HG03354 (cell line): ENCODE data around the gene DBN1.
"Not testable (repeated sequence)": the region's sequence is repeated elsewhere in the genome, so short reads cannot be mapped to it uniquely, and the experiment has no call there.

Experiments used
- ATAC-seq: cut with Tn5 transposase; IDR thresholded peaks from one replicate; pipeline ENCODE4 v1.9.1; 2021; ENCODE audit warnings: mild to moderate bottlenecking; ENCODE audit not compliant: unreplicated experiment, poor library complexity, severe bottlenecking

DBN1 gene

DNA sequence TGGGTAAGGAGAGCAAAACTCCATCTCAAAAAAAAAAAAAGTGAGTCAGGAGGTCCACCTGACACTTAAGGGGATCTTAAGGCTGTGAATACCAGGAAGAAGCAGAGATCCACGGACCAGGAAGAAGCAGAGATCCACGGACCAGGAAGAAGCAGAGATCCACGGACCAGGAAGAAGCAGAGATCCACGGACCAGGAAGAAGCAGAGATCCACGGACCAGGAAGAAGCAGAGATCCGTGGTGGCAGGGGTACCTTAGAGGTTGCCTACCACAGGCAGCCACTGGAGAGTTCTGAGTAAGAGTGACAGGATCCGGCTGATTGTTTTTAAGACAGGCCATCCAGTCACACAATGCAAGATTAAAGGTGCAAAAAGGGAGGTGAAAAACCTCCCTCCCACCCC is 53.0 kb downstream of the DBN1 start:
- not testable (repeated sequence) for ATAC-seq

DNA sequence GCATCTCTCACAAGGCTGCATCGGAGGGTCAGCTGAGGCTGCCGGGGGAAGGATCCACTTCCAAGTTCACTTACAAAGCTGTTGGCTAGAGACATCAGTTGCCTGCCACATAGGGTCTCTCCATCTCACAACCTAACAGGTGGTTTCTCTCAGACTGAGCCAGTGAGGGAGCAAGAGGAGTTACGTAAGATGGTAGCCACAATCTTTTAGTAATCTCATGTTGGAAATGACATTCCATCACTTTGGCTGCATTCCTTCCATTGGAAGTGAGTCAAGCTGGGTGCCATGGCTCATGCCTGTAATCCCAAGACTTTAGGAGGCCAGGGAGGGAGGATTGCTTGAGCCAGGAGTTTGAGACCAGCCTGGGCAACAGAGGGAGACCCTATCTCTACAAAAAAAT is 54.4 kb downstream of the DBN1 start:
- no peak for ATAC-seq

DNA sequence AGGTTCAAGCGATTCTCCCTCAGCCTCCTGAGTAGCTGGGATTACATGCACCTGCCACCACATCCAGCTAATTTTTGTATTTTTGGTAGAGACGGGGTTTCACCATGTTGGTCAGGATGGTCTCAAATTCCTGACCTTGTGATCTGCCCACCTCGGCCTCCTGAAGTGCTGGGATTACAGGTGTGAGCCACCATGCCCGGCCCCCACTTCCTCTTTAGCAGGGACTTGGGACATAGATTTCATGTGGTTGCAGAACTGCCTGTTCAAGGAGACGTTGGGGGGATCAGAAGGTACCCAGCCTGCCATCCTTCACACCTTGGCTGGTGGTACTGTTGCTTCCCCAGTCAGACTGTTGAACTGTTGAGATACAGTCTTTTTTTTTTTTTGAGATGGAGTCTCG is 56.4 kb downstream of the DBN1 start:
- ATAC-seq: not testable (repeated sequence)

DNA sequence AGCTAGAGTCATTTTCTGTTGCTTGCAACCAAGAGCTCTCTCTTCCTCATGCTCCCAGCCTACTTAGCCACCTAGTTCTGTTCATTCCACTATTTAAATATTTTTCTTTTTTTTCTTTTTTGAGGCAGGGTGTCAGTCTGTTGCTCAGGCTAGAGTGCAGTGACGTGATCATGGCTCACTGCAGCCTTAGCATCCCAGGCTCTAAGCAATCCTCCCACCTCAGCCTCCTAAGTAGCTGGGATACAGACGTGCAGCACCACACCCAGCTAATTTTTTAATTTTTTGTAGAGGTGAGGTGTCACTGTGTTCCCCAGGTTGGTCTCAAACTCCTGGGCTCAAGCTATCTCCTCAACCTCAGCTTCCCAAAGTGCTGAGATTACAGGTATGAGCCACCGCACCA is 59.0 kb downstream of the DBN1 start:
- ATAC-seq: no peak

DNA sequence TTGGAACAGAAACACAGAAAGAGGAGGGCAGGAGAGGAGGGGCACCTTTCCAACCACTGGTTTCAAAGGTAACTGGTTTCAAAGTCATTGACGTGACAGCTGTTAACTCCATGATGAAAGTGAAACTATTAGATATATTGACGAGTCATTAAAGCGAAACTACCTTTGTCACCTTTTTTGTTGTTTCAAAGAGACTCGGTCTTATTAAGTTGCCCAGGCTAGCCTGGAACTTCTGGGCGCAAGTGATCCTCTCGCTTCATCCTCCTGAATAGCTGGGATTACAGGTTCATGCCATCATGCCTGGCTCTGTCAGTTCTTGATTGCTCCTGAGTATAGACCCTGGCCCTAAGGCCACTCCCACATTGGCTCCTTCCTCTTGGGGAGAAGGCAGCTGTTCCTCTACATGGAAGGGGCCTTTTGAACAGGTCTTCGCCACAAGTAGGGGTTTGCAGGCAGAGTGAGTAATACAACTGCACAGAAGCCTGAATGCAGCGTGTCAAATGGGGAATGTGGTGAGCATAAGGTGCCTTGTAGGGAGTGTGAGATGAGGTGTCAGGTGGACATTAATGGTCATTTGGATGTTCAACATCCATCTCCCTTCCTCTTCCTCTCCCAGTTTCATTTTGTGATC is 60.7 kb downstream of the DBN1 start:
- ATAC-seq: peak; percentile 81

DNA sequence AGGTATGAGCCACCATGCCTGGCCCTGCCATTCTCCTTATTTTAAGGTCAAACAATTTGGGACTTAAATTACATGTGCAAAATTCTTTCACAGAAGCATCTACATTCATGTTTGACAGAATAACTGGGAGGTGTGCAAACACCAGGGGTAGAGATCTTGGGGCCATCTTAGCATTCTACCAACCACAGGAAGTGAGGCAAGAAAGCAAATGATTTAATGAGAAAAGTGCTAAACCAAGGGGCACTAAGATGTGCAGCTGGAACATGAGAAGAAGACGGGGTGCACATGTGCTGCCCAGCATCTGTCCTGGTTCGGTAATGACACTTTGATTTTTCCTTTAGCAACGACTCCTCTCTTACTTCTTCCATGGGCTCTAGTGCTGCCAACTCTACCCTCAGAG is 62.9 kb downstream of the DBN1 start:
- no peak for ATAC-seq

DNA sequence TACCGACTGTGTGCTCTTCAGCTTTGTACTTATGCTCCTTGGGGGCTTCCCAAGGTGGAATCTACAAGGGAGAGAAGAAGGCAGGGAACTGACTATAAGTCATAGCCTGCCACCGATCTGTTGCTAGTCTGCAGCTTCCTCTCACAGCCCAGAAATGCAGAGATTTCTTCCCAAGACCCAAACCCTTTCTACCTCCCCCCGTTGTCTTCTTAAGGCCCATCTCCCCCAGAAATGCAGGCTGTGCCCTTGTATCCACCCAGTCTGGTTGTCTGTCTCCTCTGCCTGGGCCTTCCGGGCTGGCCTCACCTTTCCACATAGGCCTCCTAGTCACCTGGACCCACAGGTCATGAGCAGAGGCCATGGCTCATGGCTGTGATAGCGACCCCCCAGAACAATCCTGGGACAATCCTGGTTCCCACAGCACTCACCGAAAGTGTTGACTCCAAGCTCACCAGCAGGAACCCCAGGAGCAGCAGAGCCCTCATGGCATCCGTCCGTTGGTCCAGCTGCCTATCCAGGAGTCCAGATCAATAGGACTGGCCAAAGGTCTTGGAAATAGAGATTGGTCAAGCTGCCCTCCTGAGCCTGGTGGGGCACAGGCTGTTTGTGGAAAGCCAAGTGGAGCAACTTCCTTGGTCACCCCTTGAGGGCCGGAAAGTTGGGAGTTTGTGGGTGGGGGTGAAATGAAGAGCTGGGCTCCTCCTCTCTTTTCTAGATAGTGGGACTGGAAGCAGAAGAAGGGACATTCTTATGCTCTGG is 64.2 kb downstream of the DBN1 start, which contains the start of gene F12:
TSS of gene F12 (minus strand) at position 522 of the 759 bp plus-strand sequence. CDS start at position 485, 37 bp downstream.
- no peak for ATAC-seq
